Dedifferentiated amniotic fluid mesenchymal stem cell (primary cell): ENCODE data around the gene ZDHHC9.

Experiments used
- DNase-seq: peaks from one replicate; pipeline ENCODE4 v3.0.0-alpha.2; 2016; ENCODE audit errors: extremely low spot score

Gene ZDHHC9

DNA sequence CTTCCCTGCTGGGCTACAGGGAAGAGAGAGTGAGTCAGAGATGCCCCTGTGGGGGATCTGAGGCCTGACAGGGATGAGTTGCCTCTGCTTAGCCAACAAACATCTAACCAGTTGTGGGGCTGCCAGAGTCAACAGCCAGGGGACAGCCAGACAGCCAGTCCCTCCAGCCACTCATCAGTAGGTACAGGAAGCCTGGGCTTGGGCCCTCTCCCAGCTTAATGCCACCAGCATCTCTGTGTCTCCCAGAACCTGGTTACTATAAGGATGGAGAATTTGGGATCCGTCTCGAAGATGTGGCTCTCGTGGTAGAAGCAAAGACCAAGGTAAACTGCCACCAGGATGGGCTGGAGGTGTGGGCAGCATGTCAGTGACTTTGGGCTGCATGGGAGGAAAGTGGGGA lies 81.2 kb downstream of the ZDHHC9 start:
- DNase-seq: no peak

DNA sequence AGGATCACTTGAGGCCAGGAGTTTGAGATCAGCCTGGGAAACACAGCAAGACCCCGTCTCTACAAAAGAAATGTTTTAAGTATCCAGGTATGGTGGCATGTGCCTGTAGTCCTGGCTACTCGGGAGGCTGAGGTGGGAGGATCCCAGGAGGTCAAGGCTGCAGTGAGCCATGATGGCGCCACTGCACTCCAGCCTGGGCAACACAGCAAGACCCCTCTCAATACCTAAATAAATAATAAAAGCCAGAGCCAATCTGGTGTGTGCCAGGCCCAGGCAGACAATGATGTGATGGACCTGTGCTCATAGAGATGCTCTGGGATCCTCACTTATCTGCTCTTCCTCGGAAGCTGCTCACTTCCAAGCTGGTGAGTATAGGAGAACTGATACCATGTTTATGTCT lies 82.1 kb downstream of the ZDHHC9 start:
- DNase-seq: no peak

DNA sequence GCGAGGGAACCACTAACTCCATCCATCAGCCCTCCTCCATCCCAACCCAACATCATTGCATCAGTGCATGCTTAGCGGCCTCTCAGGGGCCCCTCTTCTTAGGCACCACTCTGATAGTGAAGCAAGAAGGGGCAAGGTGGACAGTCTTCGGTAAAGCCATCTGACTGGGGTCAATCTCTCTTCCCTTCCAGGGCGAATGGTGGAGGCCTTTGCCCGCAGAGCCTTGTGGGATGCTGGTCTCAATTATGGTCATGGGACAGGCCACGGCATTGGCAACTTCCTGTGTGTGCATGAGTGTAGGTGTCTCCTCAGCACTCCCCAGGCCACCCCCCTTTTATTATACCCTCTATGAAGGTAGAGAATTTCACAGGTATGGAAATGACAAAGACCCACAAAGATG lies 82.7 kb downstream of the ZDHHC9 start:
- DNase-seq: no peak

DNA sequence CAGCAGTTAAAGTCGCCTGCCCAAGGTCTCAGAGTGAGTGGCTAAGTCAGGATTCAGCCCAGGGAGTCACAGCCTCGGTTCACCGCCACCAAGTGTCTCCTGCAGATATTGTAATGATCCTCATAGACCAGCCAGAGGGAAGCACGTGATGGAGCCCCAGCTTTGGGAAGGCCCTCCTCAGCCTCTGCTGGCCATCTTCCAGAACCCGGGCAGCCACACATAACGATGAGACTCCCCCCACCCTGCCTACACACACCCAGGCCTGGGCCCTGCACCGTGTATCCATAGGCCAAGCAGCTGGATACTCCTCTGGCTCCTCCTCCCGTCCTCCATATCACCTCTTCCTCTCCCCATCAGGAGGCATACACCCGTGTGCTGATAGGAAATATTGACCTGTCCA lies 83.5 kb downstream of the ZDHHC9 start:
- no peak for DNase-seq

DNA sequence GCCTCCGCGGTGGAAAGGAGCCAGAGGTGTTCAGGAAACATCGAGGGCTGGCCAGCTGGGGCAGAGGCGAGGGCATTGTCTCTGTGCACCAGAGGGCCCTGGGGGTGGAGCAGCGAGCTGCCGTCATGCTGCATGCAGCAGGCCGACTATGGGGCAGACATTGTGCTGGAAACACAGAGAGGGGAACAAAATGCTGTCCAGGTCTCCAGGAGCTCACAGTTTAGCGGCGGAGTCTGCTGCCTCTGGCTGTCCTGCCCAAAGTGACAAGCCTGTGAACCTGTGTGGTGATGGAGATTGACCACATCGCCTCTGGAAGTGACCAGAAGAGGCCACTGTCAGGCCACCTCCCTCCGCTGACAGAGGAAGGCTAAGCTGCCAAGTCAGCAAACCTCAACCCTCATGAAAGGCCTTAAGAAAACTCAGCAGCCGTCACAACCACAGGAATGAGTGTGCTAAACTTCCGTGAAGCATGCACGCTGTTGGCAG lies 84.1 kb downstream of the ZDHHC9 start:
- DNase-seq: peak; percentile 34

DNA sequence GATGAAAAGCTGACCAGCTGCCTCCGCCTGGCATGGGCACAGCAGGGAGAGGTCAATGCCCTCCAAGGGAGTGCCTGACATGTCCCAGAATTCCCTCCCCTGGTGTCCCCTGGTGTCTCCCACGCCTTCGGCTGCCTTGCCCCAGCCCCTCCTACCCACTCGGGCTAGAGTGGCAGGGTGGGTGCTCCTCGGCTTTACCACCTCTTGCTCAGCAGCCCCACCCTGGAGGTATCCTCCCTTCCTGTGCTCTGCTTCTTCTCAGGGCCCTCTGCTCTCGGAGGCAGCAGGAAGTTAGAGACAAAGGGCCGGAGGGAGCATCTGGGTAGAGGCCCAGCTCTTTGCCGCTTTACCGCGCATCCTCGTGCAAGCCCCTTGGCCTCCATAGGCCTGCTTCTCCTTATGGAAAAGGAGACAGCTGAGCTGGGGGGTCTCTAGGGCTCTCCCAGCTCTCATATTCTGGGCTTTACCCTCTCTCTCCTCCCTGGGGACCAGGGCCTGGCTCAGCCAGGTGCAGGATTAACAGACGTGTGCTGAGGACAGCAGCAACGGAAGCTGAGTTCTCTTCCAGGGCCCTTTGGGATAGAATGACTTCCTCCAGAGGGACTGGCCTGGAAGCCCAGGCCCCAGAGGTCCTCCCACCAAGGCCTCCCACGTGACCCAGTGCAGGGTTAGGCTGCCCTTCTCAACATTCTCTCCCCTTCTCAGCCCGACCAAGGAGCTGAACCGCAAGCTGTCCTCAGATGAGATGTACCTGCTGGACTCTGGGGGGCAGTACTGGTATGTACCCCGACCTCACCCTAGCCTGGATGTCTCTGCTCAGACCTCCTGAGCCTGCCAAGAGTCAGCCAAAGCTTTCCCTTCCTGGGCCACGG lies 87.7 kb downstream of the ZDHHC9 start:
- no peak for DNase-seq

DNA sequence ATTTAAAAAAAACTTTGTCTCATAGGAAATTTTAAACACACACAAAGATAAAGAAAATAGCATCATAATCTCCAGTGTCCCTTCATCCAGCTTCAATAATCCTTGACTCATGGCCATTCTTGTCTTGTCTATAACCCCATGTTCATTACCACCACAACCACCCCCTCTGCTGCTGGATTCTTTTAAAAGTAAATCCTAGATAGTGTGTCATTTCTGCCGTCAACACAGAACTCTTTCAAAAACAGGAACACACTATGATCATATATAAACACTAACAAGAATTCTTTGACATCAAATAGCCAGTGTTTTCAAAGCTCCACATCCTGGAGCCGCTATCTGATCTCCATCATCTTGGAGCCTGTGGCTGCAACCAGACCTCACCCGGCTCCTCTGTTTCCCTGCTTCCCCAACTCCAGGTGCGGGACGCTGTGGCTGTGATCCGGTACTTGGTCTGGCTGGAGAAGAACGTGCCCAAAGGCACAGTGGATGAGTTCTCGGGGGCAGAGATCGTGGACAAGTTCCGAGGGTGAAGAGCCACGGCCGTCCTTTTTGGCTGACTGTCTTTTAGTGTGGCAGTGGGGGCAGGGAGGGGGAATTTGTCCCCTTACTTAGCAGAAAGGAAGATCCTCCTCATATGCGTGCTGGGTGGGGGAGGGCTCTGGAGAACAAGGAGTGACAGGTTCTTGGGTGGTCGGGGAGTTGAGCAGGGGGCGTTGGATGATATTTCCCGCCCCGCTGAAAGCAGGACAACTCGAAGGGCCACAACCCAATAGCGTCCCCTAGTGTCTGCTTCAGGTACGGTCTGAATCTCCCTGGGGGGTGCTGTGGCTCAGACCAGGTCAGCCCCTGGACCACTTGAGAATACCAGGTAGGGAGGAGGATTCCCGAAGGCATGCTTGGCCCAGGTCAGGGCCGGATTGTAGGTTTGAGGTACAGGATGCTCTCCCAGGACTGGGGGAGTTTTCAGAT lies 89.3 kb downstream of the ZDHHC9 start:
- no peak for DNase-seq
